ENCODE results near the gene EXOSC1. TPM values are rescaled to one million over a fixed set of nuclear protein-coding genes. Genes with fewer than 3 reads are reported as not detected.
A peak's percentile ranks its signal among the peaks of the same experiment; 100 is the strongest.
"Not testable (repeated sequence)": the region's sequence is repeated elsewhere in the genome, so short reads cannot be mapped to it uniquely, and the experiment has no call there.

The EXOSC1 gene
- total RNA-seq, 1 experiment from 2014 or later: 52.7 TPM

DNA sequence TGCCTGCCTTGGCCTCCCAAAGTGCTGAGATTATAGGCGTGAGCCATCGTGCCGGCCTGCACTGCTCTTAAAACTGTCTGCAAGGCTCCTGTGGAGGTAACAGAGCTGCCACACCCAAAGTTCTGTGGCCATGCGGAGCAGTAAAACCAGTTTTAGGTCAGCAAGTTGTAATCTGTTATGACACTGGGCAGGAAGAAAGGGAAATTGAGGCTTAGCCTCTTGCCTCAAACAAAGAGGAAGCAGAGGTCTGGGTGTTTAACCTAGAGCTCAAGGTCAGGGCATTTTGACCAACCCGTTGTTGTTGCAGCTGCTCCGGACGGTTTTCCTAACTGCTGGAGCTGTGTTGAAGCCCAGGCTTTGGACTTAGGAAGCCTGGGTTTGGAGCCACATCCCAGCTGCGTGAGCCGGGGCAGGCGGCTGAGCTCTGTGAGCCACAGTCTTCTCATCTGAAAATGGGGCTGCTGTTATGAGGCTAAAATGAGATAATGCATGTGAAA is 37.3 kb downstream of the EXOSC1 start:
- Histone ChIP-seq H3K27me3 (replicated peaks; ENCODE audit: insufficient read depth, low read depth, low read length, poor library complexity) (no peaks in the 10 kb centered on the region), H3K9me3 (ENCODE audit: low read depth, low read length, poor library complexity, severe bottlenecking) (no peaks in the 10 kb centered on the region), H3K4me3 (ENCODE audit: low read depth, low read length, poor library complexity, severe bottlenecking) (no peak overlapping the region), H3K4me1 (ENCODE audit: insufficient read depth, low read length, poor library complexity, severe bottlenecking) (no peaks in the 10 kb centered on the region), H3K36me3 (ENCODE audit: insufficient read depth, low read length, poor library complexity, severe bottlenecking) (no peaks in the 10 kb centered on the region), H3K27ac (ENCODE audit: low read depth, low read length, poor library complexity, severe bottlenecking) (no peak overlapping the region)
- ChIA-PET POLR2A (ENCODE audit: low non-redundant PET) (no interaction called here), CTCF (no interaction called here)
- intact Hi-C loops (cut with micrococcal nuclease; ENCODE audit: unreplicated experiment): no loop called here
- no peak for DNase-seq (ENCODE audit: low spot score)
- BruUV-seq (replicated peaks): no TSS peak
- TF ChIP-seq CTCF (conservative IDR thresholded peaks at IDR 0.05; ENCODE audit: low read depth, low read length) (no peak), EZH2 (IDR thresholded peaks at IDR 0.05; ENCODE audit: borderline replicate concordance, low read depth, low read length, poor library complexity, severe bottlenecking) (no peak)

DNA sequence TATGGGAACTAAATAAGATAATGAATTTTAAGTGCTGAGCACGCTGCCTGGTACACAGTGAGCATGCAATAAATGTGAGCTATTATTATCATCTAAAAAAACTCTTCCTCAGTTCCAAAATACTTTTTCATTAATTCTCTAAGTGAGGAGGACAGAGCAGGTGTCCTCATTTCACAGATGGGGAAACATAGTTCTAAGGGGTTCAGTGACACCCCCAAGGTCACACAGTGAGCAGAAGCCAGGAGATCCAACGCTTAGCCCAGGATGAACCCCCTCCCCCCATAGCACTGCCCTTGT is 37.9 kb downstream of the EXOSC1 start:
- POLR2A ChIA-PET (ENCODE audit: low non-redundant PET): no interaction called here
- Histone ChIP-seq H3K4me1 (ENCODE audit: insufficient read depth, low read length, poor library complexity, severe bottlenecking) (no peaks in the 10 kb centered on the region), H3K27me3 (replicated peaks; ENCODE audit: insufficient read depth, low read depth, low read length, poor library complexity) (no peaks in the 10 kb centered on the region), H3K4me3 (ENCODE audit: low read depth, low read length, poor library complexity, severe bottlenecking) (no peak overlapping the region), H3K36me3 (ENCODE audit: insufficient read depth, low read length, poor library complexity, severe bottlenecking) (no peaks in the 10 kb centered on the region), H3K27ac (ENCODE audit: low read depth, low read length, poor library complexity, severe bottlenecking) (no peak overlapping the region), H3K9me3 (ENCODE audit: low read depth, low read length, poor library complexity, severe bottlenecking) (no peaks in the 10 kb centered on the region)
- DNase-seq (ENCODE audit: low spot score): no peak
- intact Hi-C loops (cut with micrococcal nuclease; ENCODE audit: unreplicated experiment): loop anchor here (1.0 to 2.0 kb wide), 2 partner anchors 145 to 205 kb away; no protein-coding TSS in a partner anchor
- BruUV-seq (replicated peaks): no TSS peak
- CTCF ChIA-PET: no interaction called here
- TF ChIP-seq EZH2 (IDR thresholded peaks at IDR 0.05; ENCODE audit: borderline replicate concordance, low read depth, low read length, poor library complexity, severe bottlenecking) (no peak), CTCF (conservative IDR thresholded peaks at IDR 0.05; ENCODE audit: low read depth, low read length) (no peak)

DNA sequence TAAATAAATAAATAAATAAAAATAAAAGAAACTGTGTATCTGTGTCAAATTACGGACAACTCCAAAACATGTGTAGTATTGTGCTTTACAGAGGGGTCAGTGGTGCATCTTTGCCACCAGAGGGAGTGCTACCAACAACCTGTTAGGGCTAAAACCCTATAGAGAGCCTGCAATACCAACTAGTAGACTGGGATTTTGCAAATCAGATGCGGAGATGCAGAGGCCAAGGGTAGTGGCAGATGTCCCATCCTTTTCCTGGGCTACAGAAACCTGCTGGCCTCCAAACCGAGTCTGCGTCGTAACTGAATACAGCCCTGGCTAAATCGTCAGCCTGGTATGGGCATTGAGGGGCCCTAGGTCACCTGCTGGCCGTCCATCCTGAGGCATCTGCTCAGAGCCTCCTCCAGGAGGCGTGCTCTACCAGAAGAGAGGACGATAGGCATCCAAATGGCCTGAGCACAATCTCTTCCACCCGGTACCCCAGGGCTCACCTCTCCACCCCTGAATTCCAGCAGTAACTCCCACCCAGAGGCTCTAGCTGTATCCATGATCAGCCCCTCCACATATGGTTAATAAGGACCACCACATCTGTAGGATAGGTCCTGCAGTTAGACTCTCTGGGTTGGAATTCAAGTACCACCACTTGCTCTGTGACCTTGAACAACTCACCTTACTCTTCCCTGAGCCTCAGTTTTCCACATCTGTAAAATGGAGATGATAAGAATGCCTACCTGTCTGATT is 38.4 kb downstream of the EXOSC1 start:
- no peak overlapping the region for H3K27ac ChIP-seq (ENCODE audit: low read depth, low read length, poor library complexity, severe bottlenecking)
- DNase-seq (ENCODE audit: low spot score): peak; percentile 89
- no TSS peak for BruUV-seq (replicated peaks)
- H3K4me3 ChIP-seq (ENCODE audit: low read depth, low read length, poor library complexity, severe bottlenecking): peak overlapping the region; percentile 20
- H3K36me3 ChIP-seq (ENCODE audit: insufficient read depth, low read length, poor library complexity, severe bottlenecking): no peaks in the 10 kb centered on the region
- ChIA-PET POLR2A (ENCODE audit: low non-redundant PET) (no interaction called here), CTCF (no interaction called here)
- no peaks in the 10 kb centered on the region for H3K9me3 ChIP-seq (ENCODE audit: low read depth, low read length, poor library complexity, severe bottlenecking)
- H3K4me1 ChIP-seq (ENCODE audit: insufficient read depth, low read length, poor library complexity, severe bottlenecking): no peaks in the 10 kb centered on the region
- TF ChIP-seq EZH2 (IDR thresholded peaks at IDR 0.05; ENCODE audit: borderline replicate concordance, low read depth, low read length, poor library complexity, severe bottlenecking): no peak
- TF ChIP-seq CTCF (conservative IDR thresholded peaks at IDR 0.05; ENCODE audit: low read depth, low read length): peak; percentile 82
- no peaks in the 10 kb centered on the region for H3K27me3 ChIP-seq (replicated peaks; ENCODE audit: insufficient read depth, low read depth, low read length, poor library complexity)
- intact Hi-C loops (cut with micrococcal nuclease; ENCODE audit: unreplicated experiment): loop anchor here (1.0 to 2.0 kb wide), 2 partner anchors 146 to 205 kb away; no protein-coding TSS in a partner anchor

DNA sequence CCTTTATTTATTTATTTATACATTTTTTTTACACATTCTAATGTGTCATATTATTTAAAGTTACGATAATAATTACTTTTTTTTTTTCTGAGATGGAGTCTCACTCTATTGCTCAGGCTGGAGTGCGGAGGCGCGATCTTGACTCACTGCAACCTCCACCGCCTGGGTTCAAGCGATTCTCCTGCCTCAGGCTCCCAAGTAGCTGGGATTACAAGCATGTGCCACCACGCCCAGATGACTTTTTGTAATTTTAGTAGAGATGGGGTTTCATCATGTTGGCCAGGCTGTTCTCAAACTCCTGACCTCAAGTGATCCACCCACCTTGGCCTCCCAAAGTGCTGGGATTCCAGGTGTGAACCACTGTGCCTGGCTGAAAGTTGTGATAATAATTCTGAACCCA is 39.3 kb downstream of the EXOSC1 start:
- CTCF ChIA-PET: interaction anchor here (0.6 kb wide), 1 partner anchor 147 kb away, joined by 3 read pairs; no protein-coding TSS in a partner anchor
- H3K36me3 ChIP-seq (ENCODE audit: insufficient read depth, low read length, poor library complexity, severe bottlenecking); H3K27me3 ChIP-seq (replicated peaks; ENCODE audit: insufficient read depth, low read depth, low read length, poor library complexity); BruUV-seq (replicated peaks); H3K27ac ChIP-seq (ENCODE audit: low read depth, low read length, poor library complexity, severe bottlenecking); POLR2A ChIA-PET (ENCODE audit: low non-redundant PET); H3K9me3 ChIP-seq (ENCODE audit: low read depth, low read length, poor library complexity, severe bottlenecking); DNase-seq (ENCODE audit: low spot score); H3K4me3 ChIP-seq (ENCODE audit: low read depth, low read length, poor library complexity, severe bottlenecking); H3K4me1 ChIP-seq (ENCODE audit: insufficient read depth, low read length, poor library complexity, severe bottlenecking): not testable (repeated sequence)
- intact Hi-C loops (cut with micrococcal nuclease; ENCODE audit: unreplicated experiment): loop anchor here (2.0 kb wide), 1 partner anchor 206 kb away; no protein-coding TSS in a partner anchor

Measured in A673 (cell line).